Measurements from ENCODE around the gene RPSA. TPM values are rescaled to one million over a fixed set of nuclear protein-coding genes. Genes with fewer than 3 reads are reported as not detected.
"Not testable (repeated sequence)": the region's sequence is repeated elsewhere in the genome, so short reads cannot be mapped to it uniquely, and the experiment has no call there.

The RPSA gene
- polyA plus RNA-seq, 2 of the 4 experiments (the other 2 are of a cell fraction): 2,484 to 3,141 TPM

DNA sequence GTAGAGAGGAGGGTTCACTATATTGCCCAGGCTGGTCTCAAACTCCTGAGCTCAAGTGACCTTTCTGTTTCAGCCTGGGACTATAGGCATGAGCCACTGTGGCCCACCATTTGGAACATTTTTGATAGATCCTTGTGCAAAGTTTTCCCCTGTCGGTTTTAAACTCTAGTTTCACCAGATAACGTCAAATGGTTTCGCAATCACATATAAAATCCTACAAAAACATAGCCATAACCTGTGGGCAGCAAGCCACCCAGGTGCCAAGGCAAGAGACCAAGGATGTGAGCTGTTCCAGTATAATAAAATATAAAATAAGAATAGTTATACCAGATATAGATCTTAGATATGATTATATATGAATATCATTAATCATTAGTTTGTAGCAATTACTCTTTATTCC is 10.5 kb downstream of the RPSA start:
- not testable (repeated sequence) for H3K9me3 ChIP-seq; FAIRE-seq; DNase-seq (ENCODE audit: low read depth in 1 of 2, low spot score in 1 of 2); H3K4me3 ChIP-seq; H3K4me2 ChIP-seq; H3K27ac ChIP-seq
- ChIA-PET POLR2A (interaction anchor here (1.5 to 3.4 kb wide), 2 partner anchors 11 to 82 kb away, joined by 3 to 18 read pairs; partner anchors contain the start of gene RPSA), CTCF (interaction anchor here (0.8 to 6.8 kb wide), 5 partner anchors 11 to 82 kb away, joined by 3 to 58 read pairs (median 10); partner anchors contain the start of gene RPSA)
- ATAC-seq: peak in 1 of 2 experiments; percentile 18; a peak in 3 of 6 replicates
- peaks cover 15% of the 10 kb centered on the region; the same call in 1 of the 3 replicates for H3K4me1 ChIP-seq
- TF ChIP-seq CEBPB (IDR thresholded peaks at IDR 0.05): peak in 1 of 2 experiments; percentile 18; a peak in 1 of 4 replicates
- TF ChIP-seq, protein P1, sequence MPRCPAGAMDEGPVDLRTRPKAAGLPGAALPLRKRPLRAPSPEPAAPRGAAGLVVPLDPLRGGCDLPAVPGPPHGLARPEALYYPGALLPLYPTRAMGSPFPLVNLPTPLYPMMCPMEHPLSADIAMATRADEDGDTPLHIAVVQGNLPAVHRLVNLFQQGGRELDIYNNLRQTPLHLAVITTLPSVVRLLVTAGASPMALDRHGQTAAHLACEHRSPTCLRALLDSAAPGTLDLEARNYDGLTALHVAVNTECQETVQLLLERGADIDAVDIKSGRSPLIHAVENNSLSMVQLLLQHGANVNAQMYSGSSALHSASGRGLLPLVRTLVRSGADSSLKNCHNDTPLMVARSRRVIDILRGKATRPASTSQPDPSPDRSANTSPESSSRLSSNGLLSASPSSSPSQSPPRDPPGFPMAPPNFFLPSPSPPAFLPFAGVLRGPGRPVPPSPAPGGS (IDR thresholded peaks at IDR 0.05): 0 out of 3 replicates have a peak, but pooled peaks have one; percentile 0
- WGBS (ENCODE audit: missing lambda C conversion rate): 37% methylated on average over 3 of the region's 3 CpGs

GRCh38 chr3:39418556-39419225 is 12.2 kb downstream of the RPSA start:
- ATAC-seq; FAIRE-seq; H3K4me2 ChIP-seq; H3K4me1 ChIP-seq; H3K4me3 ChIP-seq; H3K9me3 ChIP-seq; H3K27ac ChIP-seq; POLR2A ChIA-PET; DNase-seq (ENCODE audit: low read depth in 1 of 2, low spot score in 1 of 2): not testable (repeated sequence)
- WGBS (ENCODE audit: missing lambda C conversion rate): 73% methylated on average over 14 of the region's 14 CpGs
- CTCF ChIA-PET: interaction anchor here (2.4 kb wide), 1 partner anchor 13 kb away, joined by 10 read pairs; no protein-coding TSS in a partner anchor

DNA sequence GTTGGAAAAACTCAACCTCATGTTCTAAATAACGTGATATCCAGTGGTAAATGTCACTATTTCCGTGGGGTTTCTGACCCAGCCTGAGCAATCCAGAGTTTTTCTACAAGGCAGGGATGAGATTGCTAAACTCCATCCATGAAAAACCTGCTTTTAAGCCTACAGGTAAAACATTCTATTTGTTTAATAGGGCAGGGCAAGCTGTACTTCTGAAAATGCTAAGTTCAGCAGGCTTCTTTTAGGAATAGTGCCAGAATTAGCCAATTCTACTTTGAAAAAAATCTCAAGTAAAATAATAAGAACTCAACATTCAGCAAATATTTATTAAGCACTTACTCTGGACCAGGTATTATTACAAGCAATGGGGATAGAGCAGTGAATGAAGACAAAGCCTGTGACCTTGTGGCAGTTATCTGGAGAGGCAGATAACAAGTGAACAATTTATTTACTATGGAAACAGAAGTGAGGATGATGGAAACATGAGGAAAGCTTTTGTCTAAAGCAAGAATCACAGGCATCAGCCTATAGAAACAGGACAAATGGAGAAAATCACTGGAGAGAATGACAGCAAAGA is 13.3 kb downstream of the RPSA start:
- ATAC-seq (no peak), DNase-seq (ENCODE audit: low read depth in 1 of 2, low spot score in 1 of 2) (no peak), FAIRE-seq (no peak)
- ChIA-PET CTCF (interaction anchor here (0.6 to 1.1 kb wide), 2 partner anchors 22 to 79 kb away, joined by 3 to 8 read pairs; no protein-coding TSS in a partner anchor), POLR2A (no interaction called here)
- 55% methylated on average over 2 of the region's 2 CpGs for WGBS (ENCODE audit: missing lambda C conversion rate)
- H3K4me1 ChIP-seq: no peaks in the 10 kb centered on the region
- H3K27ac ChIP-seq: no peak overlapping the region
- TF ChIP-seq ESRRA (IDR thresholded peaks at IDR 0.05; ENCODE audit: borderline replicate concordance, low read length): no peak
- no peak for TF ChIP-seq SMC3 (IDR thresholded peaks at IDR 0.05)
- TF ChIP-seq MYC (IDR thresholded peaks at IDR 0.05; ENCODE audit: borderline replicate concordance, low read length): no peak
- no peak for TF ChIP-seq EHMT2 (IDR thresholded peaks at IDR 0.05; ENCODE audit: low read depth)
- no peak for TF ChIP-seq ZNF302 (CRISPR knock-in tag; IDR thresholded peaks at IDR 0.05)
- TF ChIP-seq MAZ (IDR thresholded peaks at IDR 0.05; ENCODE audit: borderline replicate concordance, low read depth, low read length): no peak
- no peak for TF ChIP-seq FOSL2 (IDR thresholded peaks at IDR 0.05)
- no peak for TF ChIP-seq FOSL2 (CRISPR knock-in tag; IDR thresholded peaks at IDR 0.05)
- no peak for TF ChIP-seq NFE2L2 (conservative IDR thresholded peaks at IDR 0.05; ENCODE audit: low read length)
- no peak for TF ChIP-seq JUN (IDR thresholded peaks at IDR 0.05)
- TF ChIP-seq CBX2 (IDR thresholded peaks at IDR 0.05; ENCODE audit: borderline replicate concordance, low read depth): no peak
- no peak for TF ChIP-seq PHF8 (IDR thresholded peaks at IDR 0.05; ENCODE audit: borderline replicate concordance, low read depth)
- no peak for TF ChIP-seq E2F6 (IDR thresholded peaks at IDR 0.05; ENCODE audit: borderline replicate concordance, low read depth)
- TF ChIP-seq, protein P2, sequence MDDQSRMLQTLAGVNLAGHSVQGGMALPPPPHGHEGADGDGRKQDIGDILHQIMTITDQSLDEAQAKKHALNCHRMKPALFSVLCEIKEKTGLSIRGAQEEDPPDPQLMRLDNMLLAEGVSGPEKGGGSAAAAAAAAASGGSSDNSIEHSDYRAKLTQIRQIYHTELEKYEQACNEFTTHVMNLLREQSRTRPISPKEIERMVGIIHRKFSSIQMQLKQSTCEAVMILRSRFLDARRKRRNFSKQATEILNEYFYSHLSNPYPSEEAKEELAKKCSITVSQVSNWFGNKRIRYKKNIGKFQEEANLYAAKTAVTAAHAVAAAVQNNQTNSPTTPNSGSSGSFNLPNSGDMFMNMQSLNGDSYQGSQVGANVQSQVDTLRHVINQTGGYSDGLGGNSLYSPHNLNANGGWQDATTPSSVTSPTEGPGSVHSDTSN (IDR thresholded peaks at IDR 0.05): no peak
- TF ChIP-seq CHD4 (IDR thresholded peaks at IDR 0.05; ENCODE audit: borderline replicate concordance): no peak
- TF ChIP-seq, protein P3, sequence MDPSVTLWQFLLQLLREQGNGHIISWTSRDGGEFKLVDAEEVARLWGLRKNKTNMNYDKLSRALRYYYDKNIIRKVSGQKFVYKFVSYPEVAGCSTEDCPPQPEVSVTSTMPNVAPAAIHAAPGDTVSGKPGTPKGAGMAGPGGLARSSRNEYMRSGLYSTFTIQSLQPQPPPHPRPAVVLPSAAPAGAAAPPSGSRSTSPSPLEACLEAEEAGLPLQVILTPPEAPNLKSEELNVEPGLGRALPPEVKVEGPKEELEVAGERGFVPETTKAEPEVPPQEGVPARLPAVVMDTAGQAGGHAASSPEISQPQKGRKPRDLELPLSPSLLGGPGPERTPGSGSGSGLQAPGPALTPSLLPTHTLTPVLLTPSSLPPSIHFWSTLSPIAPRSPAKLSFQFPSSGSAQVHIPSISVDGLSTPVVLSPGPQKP (IDR thresholded peaks at IDR 0.05; ENCODE audit: low read depth, low read length): no peak
- no peak for TF ChIP-seq RCOR1 (IDR thresholded peaks at IDR 0.05; ENCODE audit: low read depth, low read length)
- TF ChIP-seq HEYL (CRISPR knock-in tag; IDR thresholded peaks at IDR 0.05): no peak
- TF ChIP-seq TFCP2L1 (CRISPR knock-in tag; IDR thresholded peaks at IDR 0.05): no peak
- TF ChIP-seq, protein P4, sequence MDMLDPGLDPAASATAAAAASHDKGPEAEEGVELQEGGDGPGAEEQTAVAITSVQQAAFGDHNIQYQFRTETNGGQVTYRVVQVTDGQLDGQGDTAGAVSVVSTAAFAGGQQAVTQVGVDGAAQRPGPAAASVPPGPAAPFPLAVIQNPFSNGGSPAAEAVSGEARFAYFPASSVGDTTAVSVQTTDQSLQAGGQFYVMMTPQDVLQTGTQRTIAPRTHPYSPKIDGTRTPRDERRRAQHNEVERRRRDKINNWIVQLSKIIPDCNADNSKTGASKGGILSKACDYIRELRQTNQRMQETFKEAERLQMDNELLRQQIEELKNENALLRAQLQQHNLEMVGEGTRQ (IDR thresholded peaks at IDR 0.05): no peak
- no peak overlapping the region for H3K4me3 ChIP-seq
- no peaks in the 10 kb centered on the region for H3K9me3 ChIP-seq
- H3K4me2 ChIP-seq: no peak overlapping the region
